HG02981 (cell line): ENCODE measurements around the gene MRPL34.

Experiments
- ATAC-seq: cut with Tn5 transposase; IDR thresholded peaks from one replicate; pipeline ENCODE4 v1.9.1; 2021; ENCODE audit warnings: mild to moderate bottlenecking, moderate library complexity; ENCODE audit not compliant: unreplicated experiment

The MRPL34 gene

DNA sequence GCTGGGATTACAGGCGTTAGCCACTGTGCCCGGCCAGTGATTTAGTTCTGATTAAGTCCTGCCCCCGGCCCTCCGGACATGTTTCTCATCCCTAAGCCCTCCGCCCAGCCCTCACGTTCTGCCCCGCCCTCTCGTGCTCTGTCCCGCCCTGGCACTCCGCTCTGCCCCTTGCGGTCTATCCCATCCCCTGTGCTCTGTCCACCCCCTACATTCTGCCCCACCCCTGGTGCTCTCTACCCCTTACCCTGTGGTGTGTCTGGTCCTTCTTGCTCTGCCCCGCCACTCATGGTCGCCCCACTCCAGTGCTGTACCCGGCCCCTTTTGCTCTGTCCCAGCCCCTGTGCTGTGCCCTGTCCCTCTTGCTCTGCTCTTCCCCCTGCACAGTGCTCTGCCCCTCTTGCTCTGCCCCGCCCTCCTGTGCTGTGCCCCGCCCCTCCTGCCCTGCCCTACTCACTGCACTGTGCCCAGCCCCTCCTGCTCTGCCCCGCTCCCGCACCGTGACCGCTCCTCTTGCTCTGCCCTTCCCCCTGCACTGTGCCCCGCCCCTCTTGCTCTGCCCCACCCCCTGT is 34.7 kb downstream of the MRPL34 start:
- no peak for ATAC-seq

DNA sequence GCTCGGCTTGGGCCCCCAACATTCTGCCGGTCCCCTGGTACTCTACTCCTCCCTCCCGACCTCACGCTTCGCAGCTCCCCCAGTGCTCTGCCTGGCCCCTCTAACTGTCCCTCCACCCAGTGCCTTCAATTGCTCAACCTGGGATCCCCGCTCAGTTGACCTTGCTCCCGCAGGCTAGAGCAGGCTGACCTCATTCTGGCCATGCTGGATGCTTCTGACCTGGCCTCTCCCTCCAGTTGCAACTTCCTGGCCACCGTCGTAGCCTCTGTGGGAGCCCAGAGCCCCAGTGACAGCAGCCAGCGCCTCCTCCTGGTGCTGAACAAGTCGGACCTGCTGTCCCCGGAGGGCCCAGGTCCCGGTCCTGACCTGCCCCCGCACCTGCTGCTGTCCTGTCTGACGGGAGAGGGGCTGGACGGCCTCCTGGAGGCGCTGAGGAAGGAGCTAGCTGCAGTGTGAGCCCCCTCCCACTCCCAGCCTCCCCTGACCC is 35.2 kb downstream of the MRPL34 start:
- no peak for ATAC-seq

DNA sequence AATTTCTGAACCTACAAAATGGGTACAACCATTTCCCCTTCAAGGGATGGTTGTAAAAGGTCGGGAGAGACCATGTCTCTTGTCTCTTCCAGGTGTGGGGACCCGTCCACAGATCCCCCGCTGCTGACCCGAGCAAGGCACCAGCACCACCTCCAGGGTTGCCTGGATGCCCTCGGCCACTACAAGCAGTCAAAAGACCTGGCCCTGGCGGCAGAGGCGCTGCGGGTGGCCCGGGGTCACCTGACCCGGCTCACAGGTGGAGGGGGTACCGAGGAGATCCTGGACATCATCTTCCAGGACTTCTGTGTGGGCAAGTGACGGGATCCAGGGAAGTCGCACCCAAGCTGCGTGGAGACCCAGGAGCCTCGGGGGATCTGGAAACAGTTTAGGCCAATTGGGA is 35.7 kb downstream of the MRPL34 start:
- no peak for ATAC-seq

DNA sequence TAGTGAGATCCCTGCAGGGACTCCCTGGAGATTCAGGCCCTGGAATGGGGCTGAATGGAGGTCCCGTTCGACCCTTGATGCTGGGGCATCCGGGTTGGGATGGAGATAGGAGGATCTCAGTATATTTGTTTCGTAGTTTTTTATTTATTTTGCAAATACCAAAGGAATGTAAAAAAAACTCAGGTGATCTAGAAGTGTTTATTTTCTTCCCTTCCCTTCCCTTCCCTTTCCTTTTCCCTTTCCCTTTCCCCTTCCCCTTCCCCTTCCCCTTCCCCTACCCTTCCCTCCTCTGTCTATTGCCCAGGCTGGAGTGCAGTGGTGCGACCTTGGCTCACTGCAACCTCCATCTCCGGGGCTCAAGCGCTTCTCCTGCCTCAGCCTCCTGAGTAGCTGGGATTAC is 36.2 kb downstream of the MRPL34 start:
- no peak for ATAC-seq

DNA sequence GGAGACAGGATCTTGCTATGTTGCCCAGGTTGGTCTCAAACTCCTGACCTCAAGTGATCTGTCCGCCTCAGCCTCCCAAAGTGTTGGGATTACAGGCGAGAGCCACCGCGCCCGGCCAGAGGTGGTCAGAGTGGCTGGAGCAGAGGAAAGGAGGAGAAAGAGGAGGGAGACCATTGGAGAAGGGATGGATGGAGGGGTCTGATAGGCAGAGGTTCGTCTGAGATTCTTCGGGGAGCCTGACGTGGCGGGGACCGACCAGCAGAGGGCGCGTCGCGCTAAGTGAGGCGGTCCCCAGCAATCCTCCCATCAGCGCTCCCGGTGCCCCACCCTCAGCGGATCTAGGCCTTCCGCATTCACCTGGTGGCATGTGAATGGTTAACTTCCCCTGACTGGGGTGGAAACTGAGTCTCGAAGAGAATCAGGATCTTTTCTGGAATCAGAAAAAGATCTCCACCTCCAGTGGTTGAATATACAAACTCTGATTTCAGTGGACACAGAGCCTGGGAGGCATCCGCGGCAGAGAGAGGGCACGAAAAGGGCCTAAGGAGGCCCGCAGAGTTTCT is 40.5 kb downstream of the MRPL34 start:
- no peak for ATAC-seq

DNA sequence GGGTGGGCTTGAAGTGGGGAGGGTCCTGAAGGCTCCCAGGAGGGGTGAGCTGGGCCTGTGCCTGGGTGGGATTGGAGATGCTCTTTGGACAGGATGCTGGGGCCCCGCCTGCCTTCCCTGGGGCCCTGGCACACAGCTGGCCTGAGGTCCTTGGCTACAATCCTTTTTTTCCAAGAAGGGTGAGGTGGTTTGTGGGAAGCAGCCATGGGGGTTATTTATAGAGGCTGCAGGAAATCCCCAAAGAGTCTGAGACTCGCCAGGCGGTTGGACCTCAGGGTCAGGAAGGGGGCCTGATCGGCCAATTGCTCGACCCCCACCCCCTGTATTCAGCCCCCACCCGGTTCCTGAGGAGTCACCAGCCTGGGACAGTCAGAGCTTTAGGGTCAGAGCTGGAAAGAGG is 41.7 kb downstream of the MRPL34 start:
- no peak for ATAC-seq

DNA sequence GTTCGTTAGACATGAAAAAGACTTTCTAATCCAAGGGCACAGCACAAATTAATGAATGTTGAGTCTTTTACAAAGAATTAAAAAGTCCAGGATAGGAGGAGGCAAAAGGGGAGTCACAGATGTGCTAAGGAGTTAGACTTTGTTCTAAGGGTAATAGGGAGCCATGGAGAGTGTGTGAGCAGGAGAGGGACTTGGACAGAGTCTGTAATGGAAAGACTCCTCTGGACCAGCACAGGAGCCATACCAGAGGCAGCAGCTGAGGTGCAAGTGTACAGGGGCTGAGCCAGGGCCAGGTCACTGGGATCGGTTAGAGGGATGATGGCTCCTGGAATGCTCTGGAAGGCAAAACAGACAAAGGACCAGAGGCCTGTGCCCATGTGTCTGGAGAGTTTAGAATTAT is 42.2 kb downstream of the MRPL34 start:
- ATAC-seq, result no peak

DNA sequence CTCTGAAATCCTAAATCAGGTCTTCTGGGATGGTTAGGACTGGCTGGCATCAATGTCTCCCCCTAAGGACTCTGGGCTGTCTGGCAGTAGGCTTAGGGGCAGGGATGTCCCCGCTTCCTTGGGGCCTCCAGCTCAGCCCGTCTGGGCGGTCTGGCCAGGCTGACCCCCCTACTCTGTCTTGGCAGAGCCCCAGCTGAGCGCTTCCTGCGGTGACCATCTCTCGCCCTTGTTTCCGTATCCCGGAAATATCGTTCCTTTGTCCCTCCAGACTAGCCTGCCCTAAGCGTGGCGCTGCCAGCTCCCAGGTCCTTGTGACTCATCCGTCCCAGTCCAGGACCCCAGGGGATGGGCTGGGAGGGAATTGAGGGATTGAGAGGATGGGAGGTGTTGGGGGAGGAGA is 43.0 kb downstream of the MRPL34 start:
- no peak for ATAC-seq

DNA sequence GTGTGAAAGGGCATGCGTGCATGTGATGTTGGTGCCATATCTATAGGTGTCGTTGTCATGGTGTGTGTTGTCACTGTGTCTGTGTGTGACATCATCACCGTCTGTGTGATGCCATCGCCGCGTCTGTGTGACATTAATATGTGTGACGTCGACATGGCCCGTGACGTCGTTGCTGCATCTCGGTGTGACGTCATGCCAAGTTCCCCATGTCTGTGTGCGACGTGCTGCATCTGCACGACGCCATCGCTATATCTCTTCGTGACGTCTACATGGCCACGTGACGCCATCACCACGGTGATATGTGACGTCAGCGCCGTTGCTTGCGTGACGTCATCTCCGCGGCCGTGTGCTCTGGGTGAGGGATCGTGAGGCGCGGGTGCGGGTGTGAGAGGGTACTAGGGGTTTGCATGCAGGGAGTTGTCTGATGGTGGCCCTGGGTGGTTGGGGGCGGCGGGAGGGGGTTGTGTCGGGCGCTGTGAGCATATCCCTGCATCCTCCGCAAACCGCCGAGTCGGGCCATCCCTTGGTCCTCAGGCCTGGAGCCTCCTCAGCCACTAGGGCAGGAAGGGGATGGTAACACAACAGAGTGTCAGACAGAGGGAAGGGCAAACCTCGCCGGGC is 46.3 kb downstream of the MRPL34 start:
- no peak for ATAC-seq

DNA sequence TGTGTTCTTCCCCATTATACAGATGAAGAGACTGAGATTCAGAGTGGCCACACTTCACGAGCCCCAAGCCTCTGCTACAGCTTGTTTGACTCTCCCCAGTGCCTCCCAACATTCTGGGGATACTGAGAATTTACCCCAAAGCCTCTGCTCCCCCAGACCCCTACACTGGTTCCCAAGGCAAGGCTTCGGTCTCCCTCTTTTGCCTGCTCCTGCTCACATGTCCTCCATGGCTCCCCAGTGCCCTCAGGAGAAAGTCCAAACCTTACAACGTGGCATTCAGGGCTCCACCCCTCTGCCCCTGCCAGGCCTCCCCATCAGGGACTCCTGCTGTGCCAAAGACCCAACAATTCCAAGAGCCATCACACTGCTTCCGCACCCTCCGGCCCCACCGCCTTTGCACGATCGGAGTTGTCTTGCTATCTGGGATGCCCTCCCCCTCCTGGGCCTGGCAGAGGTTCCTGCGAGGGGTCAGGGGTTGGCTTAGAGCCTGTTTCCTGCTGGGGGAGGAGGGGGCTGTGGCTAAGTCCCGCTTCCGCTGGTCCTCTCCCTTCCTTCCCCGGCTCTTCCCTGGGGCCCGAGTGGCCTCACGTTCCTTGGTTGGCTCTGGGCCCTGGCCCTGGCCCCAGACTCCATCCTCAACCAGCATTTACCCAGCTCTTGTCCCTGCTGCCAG is 47.1 kb downstream of the MRPL34 start:
- ATAC-seq, result no peak

DNA sequence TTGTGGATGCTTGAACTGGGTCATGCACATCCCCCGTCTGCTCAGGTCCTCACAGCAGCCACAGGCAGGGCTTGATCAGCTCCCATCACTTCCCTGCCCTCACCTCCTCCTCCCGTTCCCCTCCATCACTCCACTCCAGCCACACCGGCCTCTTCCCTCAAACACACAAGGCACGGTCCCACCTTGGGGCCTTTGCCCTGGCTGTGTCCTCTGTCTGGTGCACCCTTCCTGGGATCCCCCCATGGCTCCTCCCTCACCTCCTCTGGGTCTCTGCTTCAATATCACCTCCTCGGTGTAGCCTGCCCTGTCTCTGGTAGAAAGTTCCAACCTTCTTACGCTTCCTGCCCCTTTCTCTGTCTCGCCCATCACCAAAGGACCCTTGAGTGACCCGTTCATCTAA is 47.7 kb downstream of the MRPL34 start:
- no peak for ATAC-seq
